ENCODE measurements around the gene FRY. TPM values are rescaled to one million over a fixed set of nuclear protein-coding genes. Genes with fewer than 3 reads are reported as not detected.

Gene FRY
- total RNA-seq, 1 donor from 2014 or later, result 83.6 TPM

- DNase-seq, result no peak
- Mint-ChIP-seq H3K4me1 (ENCODE audit: low read depth, unreplicated experiment) (peaks cover 33% of the 10 kb centered on the region), H3K9me3 (ENCODE audit: unreplicated experiment) (peaks cover 5% of the 10 kb centered on the region), H3K4me3 (ENCODE audit: unreplicated experiment) (peak overlapping the region; percentile 55), H3K36me3 (ENCODE audit: unreplicated experiment) (no peaks in the 10 kb centered on the region), H3K27ac (ENCODE audit: unreplicated experiment) (peak overlapping the region; percentile 77), H3K27me3 (ENCODE audit: unreplicated experiment) (peaks cover 2% of the 10 kb centered on the region)
- TF ChIP-seq CTCF (IDR thresholded peaks at IDR 0.05; ENCODE audit: partially characterized antibody, unreplicated experiment), result no peak
Observed at GRCh38 chr13:32007494-32007893, 24.1 kb upstream of the FRY start.

- Mint-ChIP-seq H3K27me3 (ENCODE audit: unreplicated experiment) (peaks cover 2% of the 10 kb centered on the region), H3K27ac (ENCODE audit: unreplicated experiment) (no peak overlapping the region), H3K36me3 (ENCODE audit: unreplicated experiment) (no peaks in the 10 kb centered on the region), H3K4me1 (ENCODE audit: low read depth, unreplicated experiment) (peaks cover 34% of the 10 kb centered on the region), H3K4me3 (ENCODE audit: unreplicated experiment) (no peak overlapping the region), H3K9me3 (ENCODE audit: unreplicated experiment) (peaks cover 5% of the 10 kb centered on the region)
- no peak for TF ChIP-seq CTCF (IDR thresholded peaks at IDR 0.05; ENCODE audit: partially characterized antibody, unreplicated experiment)
- no peak for DNase-seq
Observed at GRCh38 chr13:32008518-32009175, 22.9 kb upstream of the FRY start.

- H3K27ac Mint-ChIP-seq (ENCODE audit: unreplicated experiment), result peak overlapping the region; percentile 83
- H3K4me1 Mint-ChIP-seq (ENCODE audit: low read depth, unreplicated experiment), result peaks cover 34% of the 10 kb centered on the region
- peaks cover 5% of the 10 kb centered on the region for H3K9me3 Mint-ChIP-seq (ENCODE audit: unreplicated experiment)
- no peak overlapping the region for H3K4me3 Mint-ChIP-seq (ENCODE audit: unreplicated experiment)
- peaks cover 2% of the 10 kb centered on the region for H3K27me3 Mint-ChIP-seq (ENCODE audit: unreplicated experiment)
- H3K36me3 Mint-ChIP-seq (ENCODE audit: unreplicated experiment), result no peaks in the 10 kb centered on the region
- no peak for TF ChIP-seq CTCF (IDR thresholded peaks at IDR 0.05; ENCODE audit: partially characterized antibody, unreplicated experiment)
- DNase-seq, result no peak
Observed at GRCh38 chr13:32009362-32009761, 22.2 kb upstream of the FRY start.

GRCh38 chr13:32010136-32010535, 21.4 kb upstream of the FRY start:
- peaks cover 5% of the 10 kb centered on the region for H3K9me3 Mint-ChIP-seq (ENCODE audit: unreplicated experiment)
- peak overlapping the region; percentile 71 for H3K4me3 Mint-ChIP-seq (ENCODE audit: unreplicated experiment)
- peaks cover 2% of the 10 kb centered on the region for H3K27me3 Mint-ChIP-seq (ENCODE audit: unreplicated experiment)
- DNase-seq, result no peak
- TF ChIP-seq CTCF (IDR thresholded peaks at IDR 0.05; ENCODE audit: partially characterized antibody, unreplicated experiment), result no peak
- H3K4me1 Mint-ChIP-seq (ENCODE audit: low read depth, unreplicated experiment), result peaks cover 31% of the 10 kb centered on the region
- no peaks in the 10 kb centered on the region for H3K36me3 Mint-ChIP-seq (ENCODE audit: unreplicated experiment)
- peak overlapping the region; percentile 83 for H3K27ac Mint-ChIP-seq (ENCODE audit: unreplicated experiment)

GRCh38 chr13:32011971-32012370, 19.6 kb upstream of the FRY start:
- H3K4me1 Mint-ChIP-seq (ENCODE audit: low read depth, unreplicated experiment), result peaks cover 28% of the 10 kb centered on the region
- no peak for DNase-seq
- H3K27me3 Mint-ChIP-seq (ENCODE audit: unreplicated experiment), result peaks cover 2% of the 10 kb centered on the region
- H3K36me3 Mint-ChIP-seq (ENCODE audit: unreplicated experiment), result no peaks in the 10 kb centered on the region
- peaks cover 5% of the 10 kb centered on the region for H3K9me3 Mint-ChIP-seq (ENCODE audit: unreplicated experiment)
- no peak overlapping the region for H3K4me3 Mint-ChIP-seq (ENCODE audit: unreplicated experiment)
- H3K27ac Mint-ChIP-seq (ENCODE audit: unreplicated experiment), result no peak overlapping the region
- no peak for TF ChIP-seq CTCF (IDR thresholded peaks at IDR 0.05; ENCODE audit: partially characterized antibody, unreplicated experiment)
